ENCODE measurements around the gene LRRC43. TPM values are rescaled to one million over a fixed set of nuclear protein-coding genes. Genes with fewer than 3 reads are reported as not detected.

LRRC43 gene
- total RNA-seq, 1 experiment from 2014 or later: 0.46 TPM

DNA sequence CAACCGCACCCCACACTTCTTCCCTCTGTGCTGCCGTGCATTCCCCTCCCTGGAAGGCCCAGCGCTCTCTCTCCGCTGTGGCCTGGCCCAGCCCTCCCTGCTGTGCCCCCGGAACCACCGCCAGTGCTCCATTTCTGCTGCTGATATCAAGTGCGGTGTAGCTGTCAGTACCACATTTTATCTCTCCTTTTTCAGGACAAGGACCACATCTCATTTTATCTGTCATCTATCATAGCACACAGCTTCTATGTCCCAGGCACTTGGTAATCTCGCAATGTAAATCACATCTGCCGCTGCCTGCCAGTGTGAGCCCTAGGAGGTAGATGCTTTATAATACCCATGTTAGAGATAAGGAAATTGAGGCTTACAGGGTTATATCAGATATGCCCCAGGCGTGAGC is 27.2 kb upstream of the LRRC43 start:
- Mint-ChIP-seq H3K27me3 (ENCODE audit: low read depth) (no peaks in the 10 kb centered on the region), H3K27ac (0 out of 7 replicates have a peak overlapping the region, but pooled peaks of 1 of the 3 experiments have one; percentile 11), H3K4me3 (no peak overlapping the region), H3K36me3 (ENCODE audit: insufficient read depth in 1 of 3, low read depth in 3 of 3) (no peaks in the 10 kb centered on the region), H3K9me3 (no peaks in the 10 kb centered on the region; a peak in 1 of 5 replicates), H3K4me1 (peaks cover 11% of the 10 kb centered on the region in 2 experiments)
- Histone ChIP-seq H3K4ac (ENCODE audit: low read depth, low read length) (no peak overlapping the region), H3K23me2 (ENCODE audit: insufficient read length, low read depth, low read length, poor library complexity, severe bottlenecking) (no peaks in the 10 kb centered on the region), H3K9ac (ENCODE audit: extremely low read depth, insufficient read length, low read length) (no peak overlapping the region), H3K14ac (ENCODE audit: insufficient read depth, low read length) (no peak overlapping the region), H3K27me3 (ENCODE audit: insufficient read depth, low read length) (no peaks in the 10 kb centered on the region), H4K5ac (ENCODE audit: insufficient read length, low read depth, low read length) (no peak overlapping the region), H3K79me2 (ENCODE audit: insufficient read depth, low read length) (no peaks in the 10 kb centered on the region), H2BK120ac (ENCODE audit: low read depth, low read length, poor library complexity, severe bottlenecking) (no peak overlapping the region), H3K18ac (ENCODE audit: insufficient read length, low read depth, low read length) (no peak overlapping the region), H3K4me2 (ENCODE audit: insufficient read depth, insufficient read length, low read length) (no peak overlapping the region), H3K27ac (ENCODE audit: insufficient read length, low read depth, low read length) (no peak overlapping the region), H3K23ac (ENCODE audit: insufficient read length, low read depth, low read length) (no peak overlapping the region), H4K8ac (replicated peaks; ENCODE audit: insufficient read length, low read depth, low read length) (no peak overlapping the region), H3K4me1 (ENCODE audit: insufficient read depth, low read length) (no peaks in the 10 kb centered on the region), H2BK12ac (ENCODE audit: insufficient read length, low read depth, low read length) (no peak overlapping the region), H2AK5ac (ENCODE audit: insufficient read length, low read length) (no peak overlapping the region), H3T11ph (ENCODE audit: low read length) (no peak overlapping the region), H2AFZ (ENCODE audit: low read length) (no peak overlapping the region), H2BK5ac (ENCODE audit: insufficient read length, low read length) (no peak overlapping the region), H3K79me1 (ENCODE audit: insufficient read depth, low read depth, low read length, poor library complexity, severe bottlenecking) (no peaks in the 10 kb centered on the region), H3K9me3 (ENCODE audit: control insufficient read depth, low read depth, low read length) (no peaks in the 10 kb centered on the region), H4K20me1 (ENCODE audit: control insufficient read depth, insufficient read depth, insufficient read length) (no peaks in the 10 kb centered on the region), H2BK20ac (ENCODE audit: low read depth, low read length, poor library complexity, severe bottlenecking) (no peak overlapping the region), H2BK15ac (ENCODE audit: low read depth, low read length) (no peak overlapping the region), H3K56ac (ENCODE audit: insufficient read length, low read depth, low read length) (no peak overlapping the region), H4K91ac (ENCODE audit: insufficient read length, low read depth, low read length) (no peak overlapping the region)
- no CpG with 5 or more reads among the region's 10 CpGs for WGBS (ENCODE audit: extremely low coverage, insufficient read length, low lambda C conversion rate)
- TF ChIP-seq, protein P1, sequence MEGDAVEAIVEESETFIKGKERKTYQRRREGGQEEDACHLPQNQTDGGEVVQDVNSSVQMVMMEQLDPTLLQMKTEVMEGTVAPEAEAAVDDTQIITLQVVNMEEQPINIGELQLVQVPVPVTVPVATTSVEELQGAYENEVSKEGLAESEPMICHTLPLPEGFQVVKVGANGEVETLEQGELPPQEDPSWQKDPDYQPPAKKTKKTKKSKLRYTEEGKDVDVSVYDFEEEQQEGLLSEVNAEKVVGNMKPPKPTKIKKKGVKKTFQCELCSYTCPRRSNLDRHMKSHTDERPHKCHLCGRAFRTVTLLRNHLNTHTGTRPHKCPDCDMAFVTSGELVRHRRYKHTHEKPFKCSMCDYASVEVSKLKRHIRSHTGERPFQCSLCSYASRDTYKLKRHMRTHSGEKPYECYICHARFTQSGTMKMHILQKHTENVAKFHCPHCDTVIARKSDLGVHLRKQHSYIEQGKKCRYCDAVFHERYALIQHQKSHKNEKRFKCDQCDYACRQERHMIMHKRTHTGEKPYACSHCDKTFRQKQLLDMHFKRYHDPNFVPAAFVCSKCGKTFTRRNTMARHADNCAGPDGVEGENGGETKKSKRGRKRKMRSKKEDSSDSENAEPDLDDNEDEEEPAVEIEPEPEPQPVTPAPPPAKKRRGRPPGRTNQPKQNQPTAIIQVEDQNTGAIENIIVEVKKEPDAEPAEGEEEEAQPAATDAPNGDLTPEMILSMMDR (conservative IDR thresholded peaks at IDR 0.05): no peak
- DNase-seq: no peak
